H1 (cell line): ENCODE results near the gene CDCA3. TPM values are rescaled to one million over a fixed set of nuclear protein-coding genes. Genes with fewer than 3 reads are reported as not detected.

ENCODE experiments used
- CTCF ChIA-PET: fragments of 300-600 bp; sonication (Branson Sonifier 250); formaldehyde crosslinking; loops from one replicate; lab custom pipeline; 2021; ENCODE audit not compliant: partially characterized antibody; lab: Charles Lee
- POLR2A ChIA-PET: fragments of 300-600 bp; sonication (Branson Sonifier 250); formaldehyde crosslinking; loops from one replicate; lab custom pipeline; 2021; ENCODE audit warnings: inconsistent platforms; ENCODE audit not compliant: partially characterized antibody; lab: Charles Lee
- DNase-seq, 2 experiments: peaks; one replicate each; pipeline versions ENCODE4 v3.0.0 to v3.0.0-alpha.2; 2010 to 2022; ENCODE audit warnings: low spot score in 2 of 2, low read depth in 1 of 2, mixed read lengths in 1 of 2
- FAIRE-seq: peaks from 2 replicates; lab custom pipeline; 2011; peaks lifted over from hg19 to GRCh38; lab: Jason Lieb, UNC
- H2AFZ ChIP-seq: 2 replicates; pipeline ENCODE4 v1.8.1; 2012; ENCODE audit warnings: low read length, inconsistent platforms
- H2AK5ac ChIP-seq: 2 replicates; pipeline ENCODE4 v1.6.1; 2013; ENCODE audit warnings: low read depth, low read length
- H2BK120ac ChIP-seq: replicated peaks from 2 replicates; pipeline ENCODE3; 2013; ENCODE audit warnings: low read depth, low read length, inconsistent platforms
- H2BK12ac ChIP-seq: 2 replicates; pipeline ENCODE4 v1.6.1; 2013; ENCODE audit warnings: low read depth, low read length
- H2BK15ac ChIP-seq: 2 replicates; pipeline ENCODE4 v1.6.1; 2013; ENCODE audit warnings: low read length
- H2BK20ac ChIP-seq: 2 replicates; pipeline ENCODE4 v1.6.1; 2013; ENCODE audit warnings: low read length
- H2BK5ac ChIP-seq: 2 replicates; pipeline ENCODE4 v1.6.1; 2013; ENCODE audit warnings: low read depth, low read length
- H3K14ac ChIP-seq: 2 replicates; pipeline ENCODE4 v1.6.1; 2013; ENCODE audit warnings: inconsistent platforms; ENCODE audit not compliant: insufficient read length
- H3K18ac ChIP-seq: 2 replicates; pipeline ENCODE4 v1.6.1; 2013; ENCODE audit warnings: low read length; ENCODE audit errors: extremely low read depth
- H3K23ac ChIP-seq: 2 replicates; pipeline ENCODE4 v1.6.1; 2013; ENCODE audit warnings: inconsistent platforms; ENCODE audit not compliant: insufficient read length
- H3K23me2 ChIP-seq: 2 replicates; pipeline ENCODE4 v1.6.1; 2013; ENCODE audit warnings: low read depth, low read length
- H3K27ac ChIP-seq: 2 replicates; pipeline ENCODE4 v1.6.1; 2011; ENCODE audit warnings: low read depth, low read length, inconsistent platforms
- H3K27me3 ChIP-seq, 4 experiments: replicated peaks in 1 of 4; 1 replicate in 1 of 4; 2 replicates in 3 of 4; pipeline versions ENCODE4 v1.6.1 to v1.8.1; 2011 to 2013; ENCODE audit warnings: low read length in 3 of 4, mild to moderate bottlenecking in 3 of 4, inconsistent platforms in 2 of 4, mixed read lengths in 2 of 4, moderate library complexity in 1 of 4; ENCODE audit not compliant: control insufficient read depth in 3 of 4, insufficient read depth in 3 of 4; ENCODE audit errors: extremely low read depth in 1 of 4
- H3K36me3 ChIP-seq, 4 experiments: 2 replicates each; pipeline versions ENCODE4 v1.6.1 to v1.8.1; 2011 to 2013; ENCODE audit warnings: mild to moderate bottlenecking in 4 of 4, low read length in 3 of 4, moderate library complexity in 2 of 4, control low read depth in 1 of 4, inconsistent platforms in 1 of 4; ENCODE audit not compliant: insufficient read depth in 4 of 4, control insufficient read depth in 2 of 4
- H3K4ac ChIP-seq: replicated peaks from 2 replicates; pipeline ENCODE3; 2013; ENCODE audit warnings: low read length, low read depth, mixed read lengths, inconsistent platforms; ENCODE audit not compliant: insufficient read length
- H3K4me1 ChIP-seq, 4 experiments: replicated peaks in 1 of 4; 1 replicate in 1 of 4; 2 replicates in 3 of 4; pipeline versions ENCODE4 v1.6.1 to v1.8.1; 2011 to 2013; ENCODE audit warnings: low read length in 3 of 4, inconsistent platforms in 2 of 4, mixed read lengths in 1 of 4; ENCODE audit not compliant: insufficient read depth in 4 of 4, control insufficient read depth in 3 of 4
- H3K4me2 ChIP-seq, 2 experiments: 2 replicates each; pipeline versions ENCODE4 v1.6.1 to v1.8.1; 2011 to 2013; ENCODE audit warnings: low read depth in 2 of 2, low read length in 2 of 2, control low read depth in 1 of 2, inconsistent platforms in 1 of 2, mild to moderate bottlenecking in 1 of 2; ENCODE audit not compliant: insufficient read depth in 1 of 2
- H3K4me3 ChIP-seq, 4 experiments: fragments of 200-600, 300-600 bp in 1 of 4; sonication (generic), shearing (Covaris generic), sonication (Bioruptor Twin) in 1 of 4; 2 replicates each; pipeline versions ENCODE4 v1.5.1 to v1.8.1; 2011 to 2016; ENCODE audit warnings: low read length in 4 of 4, low read depth in 3 of 4, control low read depth in 2 of 4, inconsistent platforms in 2 of 4, mild to moderate bottlenecking in 2 of 4, mixed read lengths in 1 of 4, moderate library complexity in 1 of 4; ENCODE audit not compliant: insufficient read depth in 2 of 4; ENCODE audit errors: extremely low read depth in 1 of 4
- H3K56ac ChIP-seq: replicated peaks from 2 replicates; pipeline ENCODE3; 2013; ENCODE audit warnings: low read depth, mild to moderate bottlenecking, mixed read lengths, low read length, inconsistent platforms; ENCODE audit not compliant: insufficient read length
- H3K79me1 ChIP-seq: 2 replicates; pipeline ENCODE4 v1.6.1; 2013; ENCODE audit warnings: low read depth, low read length, control low read depth
- H3K79me2 ChIP-seq, 2 experiments: 2 replicates each; pipeline versions ENCODE4 v1.6.1 to v1.8.1; 2012 to 2013; ENCODE audit warnings: low read length in 2 of 2, mild to moderate bottlenecking in 2 of 2, inconsistent platforms in 1 of 2; ENCODE audit not compliant: insufficient read depth in 2 of 2, control insufficient read depth in 1 of 2
- H3K9ac ChIP-seq, 4 experiments: replicated peaks in 1 of 4; 1 replicate in 1 of 4; 2 replicates in 3 of 4; pipeline versions ENCODE4 v1.6.1 to v1.8.1; 2011 to 2013; ENCODE audit warnings: low read depth in 3 of 4, low read length in 3 of 4, control low read depth in 2 of 4, mild to moderate bottlenecking in 2 of 4, moderate library complexity in 2 of 4, inconsistent platforms in 1 of 4; ENCODE audit errors: extremely low read depth in 1 of 4
- H3K9me3 ChIP-seq, 2 experiments: 2 replicates each; pipeline versions ENCODE4 v1.6.1 to v1.8.1; 2012 to 2013; ENCODE audit warnings: mild to moderate bottlenecking in 2 of 2, moderate library complexity in 2 of 2, control low read depth in 1 of 2, inconsistent platforms in 1 of 2, low read depth in 1 of 2, low read length in 1 of 2, mixed read lengths in 1 of 2; ENCODE audit not compliant: insufficient read depth in 2 of 2
- H4K20me1 ChIP-seq, 2 experiments: replicated peaks in 1 of 2; 2 replicates each; pipeline versions ENCODE3 to v1.8.1; 2011 to 2013; ENCODE audit warnings: inconsistent platforms in 2 of 2, low read length in 2 of 2, mild to moderate bottlenecking in 1 of 2; ENCODE audit not compliant: insufficient read depth in 2 of 2, control insufficient read depth in 1 of 2
- H4K5ac ChIP-seq: 2 replicates; pipeline ENCODE4 v1.6.1; 2013; ENCODE audit warnings: low read length, low read depth, mixed read lengths, inconsistent platforms; ENCODE audit not compliant: insufficient read length
- H4K8ac ChIP-seq: 2 replicates; pipeline ENCODE4 v1.8.0; 2013; ENCODE audit warnings: mild to moderate bottlenecking, moderate library complexity, low read length, inconsistent platforms; ENCODE audit not compliant: insufficient read depth; ENCODE audit errors: extremely low read depth
- H4K91ac ChIP-seq: replicated peaks from 2 replicates; pipeline ENCODE3; 2013; ENCODE audit warnings: low read length, mixed read lengths, inconsistent platforms; ENCODE audit not compliant: insufficient read length
- CEBPB ChIP-seq: IDR thresholded peaks from 2 replicates; pipeline ENCODE4 v1.6.1; 2012; ENCODE audit warnings: low read depth, low read length
- CHD1 ChIP-seq: IDR thresholded peaks from 2 replicates; pipeline ENCODE4 v1.6.1; 2012; ENCODE audit warnings: low read depth, low read length, improper control_type of control experiment
- CHD2 ChIP-seq: IDR thresholded peaks from 2 replicates; pipeline ENCODE4 v1.6.1; 2012; ENCODE audit warnings: low read length, improper control_type of control experiment
- EP300 ChIP-seq, 2 experiments: IDR thresholded peaks; 1 replicate in 1 of 2; 2 replicates in 1 of 2; pipeline ENCODE4 v1.6.1; 2011 to 2012; ENCODE audit warnings: low read depth in 2 of 2, low read length in 2 of 2, mild to moderate bottlenecking in 2 of 2, borderline replicate concordance in 1 of 2, inconsistent platforms in 1 of 2, moderate library complexity in 1 of 2
- EZH2 ChIP-seq: fragments of 200-600 bp; sonication (generic); IDR thresholded peaks from 2 replicates; pipeline ENCODE4 v1.7.1; 2012; ENCODE audit warnings: low read depth, mild to moderate bottlenecking, moderate library complexity, low read length, inconsistent platforms; ENCODE audit not compliant: severe bottlenecking
- GTF2F1 ChIP-seq: IDR thresholded peaks from 2 replicates; pipeline ENCODE4 v1.6.1; 2012; ENCODE audit warnings: low read depth, low read length, improper control_type of control experiment, borderline replicate concordance
- JUN ChIP-seq: IDR thresholded peaks from 2 replicates; pipeline ENCODE4 v1.6.1; 2011; ENCODE audit warnings: low read depth, mild to moderate bottlenecking, improper control_type of control experiment, low read length
- KDM5A ChIP-seq: fragments of 200-600 bp; IDR thresholded peaks from 2 replicates; pipeline ENCODE4 v1.7.1; 2012; ENCODE audit warnings: mild to moderate bottlenecking, low read length, inconsistent platforms, mixed read lengths
- RBBP5 ChIP-seq: IDR thresholded peaks from 2 replicates; pipeline ENCODE4 v1.7.1; 2012; ENCODE audit warnings: low read depth, mild to moderate bottlenecking, inconsistent platforms, low read length, moderate library complexity, borderline replicate concordance
- SAP30 ChIP-seq: fragments of 300-600 bp; sonication (generic); IDR thresholded peaks from 2 replicates; pipeline ENCODE4 v1.7.1; 2012; ENCODE audit warnings: low read length, moderate library complexity, mild to moderate bottlenecking, inconsistent platforms; ENCODE audit not compliant: insufficient read depth, insufficient replicate concordance
- SP4 ChIP-seq: IDR thresholded peaks from 2 replicates; pipeline ENCODE4 v1.6.1; 2012; ENCODE audit warnings: low read length, inconsistent platforms
- TEAD4 ChIP-seq: IDR thresholded peaks from 2 replicates; pipeline ENCODE4 v1.6.1; 2012; ENCODE audit warnings: low read depth, low read length, inconsistent platforms, mixed read lengths
- WGBS, 2 experiments: shearing (Covaris generic) in 1 of 2; methylation state at CpG; one replicate each; pipeline versions ENCODE4 v1.1.6 to v1.1.7; 2013 to 2015; ENCODE audit warnings: low lambda C conversion rate in 2 of 2, mixed read lengths in 2 of 2, inconsistent platforms in 1 of 2, low coverage in 1 of 2, missing lambda C conversion rate in 1 of 2; ENCODE audit not compliant: insufficient replicate concordance in 2 of 2, insufficient coverage in 1 of 2, insufficient read length in 1 of 2; ENCODE audit errors: extremely low coverage in 1 of 2, missing lambda C conversion rate in 1 of 2; 5-methylcytosine and 5-hydroxymethylcytosine counted together
- polyA plus RNA-seq, 7 experiments: library from polyadenylated mRNA; depleted of rRNA in 3 of 7; stranded (reverse) in 5 of 7; unstranded in 2 of 7; fragments of >200 nt in 5 of 7; fragments of 200-250 nt in 2 of 7; gene quantifications; 1 replicate in 5 of 7; 2 replicates in 1 of 7; 4 replicates in 1 of 7; pipeline versions ENCODE4 v1.2.1 to v1.2.3, GENCODE V29; 2011 to 2013; ENCODE audit warnings: missing spikeins in 2 of 7, mixed read lengths in 2 of 7
- total RNA-seq: library from RNA; stranded (reverse); fragmentation: NEBNext Ultra II Directional; extraction: Animal tissue kit (Norgen Biotek cat#: 25700); gene quantifications from 2 replicates; pipeline ENCODE4 v1.2.1, GENCODE V29; 2021

Gene CDCA3
- total and polyA plus RNA-seq, 2 of the 8 experiments (the other 6 are each of a cell fraction or from before 2014, with no cell fraction given): 47.7 to 71.2 TPM

- H3K23ac ChIP-seq: no peak overlapping the region
- FAIRE-seq (no peak), DNase-seq (no peak)
- H3K9ac ChIP-seq: no peak overlapping the region
- no peaks in the 10 kb centered on the region for H3K9me3 ChIP-seq
- H2BK120ac ChIP-seq: no peak overlapping the region
- no peak overlapping the region for H2BK5ac ChIP-seq
- no peak overlapping the region for H2AK5ac ChIP-seq
- H3K79me1 ChIP-seq: no peaks in the 10 kb centered on the region
- no peak overlapping the region for H4K8ac ChIP-seq
- no peaks in the 10 kb centered on the region for H3K79me2 ChIP-seq
- H3K27ac ChIP-seq: no peak overlapping the region
- H2AFZ ChIP-seq: no peak overlapping the region
- H2BK15ac ChIP-seq: no peak overlapping the region
- H3K27me3 ChIP-seq: no peaks in the 10 kb centered on the region
- no peak overlapping the region for H3K14ac ChIP-seq
- no peaks in the 10 kb centered on the region for H3K36me3 ChIP-seq
- H4K91ac ChIP-seq: no peak overlapping the region
- H3K4ac ChIP-seq: no peak overlapping the region
- H2BK20ac ChIP-seq: no peak overlapping the region
- no peaks in the 10 kb centered on the region for H3K23me2 ChIP-seq
- H3K4me1 ChIP-seq: peaks cover 0 to 8% (median 6%) of the 10 kb centered on the region in 4 experiments; a peak in 3 of 7 replicates
- ChIA-PET POLR2A (interaction anchor here (0.9 to 2.1 kb wide), 4 partner anchors 12 to 45 kb away, joined by 3 to 8 read pairs (median 6); partner anchors contain the start of genes C12orf57 and RNU7-1), CTCF (interaction anchor here (0.8 to 13.0 kb wide), 6 partner anchors 8 to 39 kb away, joined by 3 to 74 read pairs (median 11); partner anchors contain the start of genes ENO2, SPSB2 and TPI1)
- 82% methylated on average over 5 of the region's 5 CpGs; no CpG with 5 or more reads in 1 of the 2 experiments for WGBS, 2 experiments
- no peak overlapping the region for H2BK12ac ChIP-seq
- H4K20me1 ChIP-seq: no peaks in the 10 kb centered on the region
- H4K5ac ChIP-seq: no peak overlapping the region
- H3K56ac ChIP-seq: no peak overlapping the region
- H3K4me3 ChIP-seq: no peak overlapping the region
- H3K4me2 ChIP-seq: no peak overlapping the region
- no peak overlapping the region for H3K18ac ChIP-seq
- TF ChIP-seq CHD2 (no peak), SP4 (no peak), TEAD4 (no peak), JUN (no peak), EZH2 (no peak), SAP30 (no peak), CEBPB (no peak), RBBP5 (no peak), GTF2F1 (no peak), CHD1 (no peak), KDM5A (no peak), EP300 (IDR thresholded peaks at IDR 0.05; ENCODE audit: borderline replicate concordance in 1 of 2, low read depth in 2 of 2, low read length in 2 of 2) (no peak)
These were observed 48.3 kb upstream of the CDCA3 start for GRCh38 chr12:6899427-6899826.
